GM23248 (cell line): ENCODE data around the gene GINS3.

Experiments
- EZH2 ChIP-seq: fragments of 200-600 bp; sonication (generic); IDR thresholded peaks from 2 replicates; pipeline ENCODE4 v1.6.1; 2018; ENCODE audit warnings: antibody characterized with exemption, mild to moderate bottlenecking; ENCODE audit not compliant: insufficient read depth, poor library complexity, severe bottlenecking
- EZH2phosphoT487 ChIP-seq: fragments of 200-600 bp; sonication (generic); IDR thresholded peaks from 2 replicates; pipeline ENCODE4 v1.6.1; 2018; ENCODE audit warnings: antibody characterized with exemption, moderate library complexity, mild to moderate bottlenecking, low read depth; ENCODE audit not compliant: insufficient read depth

DNA sequence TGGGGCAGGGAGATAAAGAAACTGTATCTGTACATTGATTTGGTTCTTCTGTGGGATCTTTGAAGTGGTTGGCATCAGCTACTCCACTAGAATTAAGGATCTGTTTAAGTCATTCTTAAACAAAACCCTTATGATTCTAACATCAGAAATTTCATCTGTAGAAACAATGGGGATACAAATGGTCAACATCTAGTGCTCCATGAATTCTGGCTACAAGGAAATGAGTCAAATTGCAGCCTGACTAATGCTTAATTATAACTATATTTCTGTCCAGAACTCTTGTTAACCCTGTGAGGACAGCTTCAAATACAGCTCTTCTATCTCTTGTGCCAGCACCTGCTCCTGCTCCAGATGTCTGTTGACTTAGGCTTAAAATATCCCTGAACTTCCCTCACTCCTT is 13.9 kb upstream of the GINS3 start:
- TF ChIP-seq EZH2 (no peak), EZH2phosphoT487 (no peak)
